OCI-LY7 (cell line): Measurements from ENCODE around the gene PPA1.

Source experiments
- CTCF ChIP-seq: fragments of 200-600 bp; sonication (generic); conservative IDR thresholded peaks from 2 replicates; pipeline ENCODE4 v1.5.1; 2014; ENCODE audit warnings: mild to moderate bottlenecking, antibody characterized with exemption, low read length, moderate library complexity, mixed read lengths
- EZH2phosphoT487 ChIP-seq: fragments of 200-600 bp; sonication (generic); IDR thresholded peaks from 2 replicates; pipeline ENCODE4 v1.6.1; 2018; ENCODE audit warnings: low read depth, borderline replicate concordance, mild to moderate bottlenecking, mixed run types, antibody characterized with exemption, low read length, moderate library complexity, mixed read lengths

DNA sequence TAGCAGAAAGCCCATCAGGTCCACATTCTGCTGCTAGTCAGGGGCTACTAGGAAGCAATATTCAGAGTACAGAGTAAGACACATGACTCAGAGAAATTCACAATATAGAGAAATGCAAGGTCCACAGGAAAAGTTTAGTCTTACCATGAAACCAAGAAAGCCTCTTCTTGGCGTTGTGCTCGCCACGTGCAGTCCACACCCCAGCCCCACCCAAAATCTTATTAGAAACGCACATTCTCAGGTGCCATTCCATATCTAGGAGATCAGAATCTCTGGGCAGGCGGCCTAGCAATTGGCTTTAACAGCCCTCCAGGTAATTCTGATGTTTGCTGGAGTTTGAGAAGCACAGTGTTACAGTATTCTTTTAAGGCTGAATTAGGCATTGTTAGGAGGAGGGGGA, 47.1 kb downstream of the PPA1 start:
- TF ChIP-seq CTCF (no peak), EZH2phosphoT487 (no peak)
